Activated T-cell treated with anti-CD3 and anti-CD28 coated beads, Interleukin-2, amount 50 U/mL, for 24 hours (primary cell): Measurements from ENCODE around the gene EIF4B.
A peak's percentile ranks its signal among the peaks of the same experiment; 100 is the strongest.
"Not testable (repeated sequence)": the region's sequence is repeated elsewhere in the genome, so short reads cannot be mapped to it uniquely, and the experiment has no call there.

Source experiments
- DNase-seq: peaks from one replicate; pipeline ENCODE4 v3.0.0-alpha.2; 2020
- H3K27ac Mint-ChIP-seq: 2 replicates; pipeline ENCODE4 v1.8.0; 2020; ENCODE audit warnings: mild to moderate bottlenecking, mixed read lengths
- H3K27me3 Mint-ChIP-seq: 2 replicates; pipeline ENCODE4 v1.8.0; 2020; ENCODE audit warnings: mixed read lengths
- H3K36me3 Mint-ChIP-seq: 2 replicates; pipeline ENCODE4 v1.8.0; 2020; ENCODE audit warnings: low read depth, mixed read lengths
- H3K4me1 Mint-ChIP-seq: 2 replicates; pipeline ENCODE4 v1.8.0; 2020; ENCODE audit warnings: low read depth, mixed read lengths
- H3K4me3 Mint-ChIP-seq: 2 replicates; pipeline ENCODE4 v1.8.0; 2020; ENCODE audit warnings: mild to moderate bottlenecking, moderate library complexity, mixed read lengths
- H3K9me3 Mint-ChIP-seq: 2 replicates; pipeline ENCODE4 v1.8.0; 2020; ENCODE audit warnings: mixed read lengths

EIF4B gene

DNA sequence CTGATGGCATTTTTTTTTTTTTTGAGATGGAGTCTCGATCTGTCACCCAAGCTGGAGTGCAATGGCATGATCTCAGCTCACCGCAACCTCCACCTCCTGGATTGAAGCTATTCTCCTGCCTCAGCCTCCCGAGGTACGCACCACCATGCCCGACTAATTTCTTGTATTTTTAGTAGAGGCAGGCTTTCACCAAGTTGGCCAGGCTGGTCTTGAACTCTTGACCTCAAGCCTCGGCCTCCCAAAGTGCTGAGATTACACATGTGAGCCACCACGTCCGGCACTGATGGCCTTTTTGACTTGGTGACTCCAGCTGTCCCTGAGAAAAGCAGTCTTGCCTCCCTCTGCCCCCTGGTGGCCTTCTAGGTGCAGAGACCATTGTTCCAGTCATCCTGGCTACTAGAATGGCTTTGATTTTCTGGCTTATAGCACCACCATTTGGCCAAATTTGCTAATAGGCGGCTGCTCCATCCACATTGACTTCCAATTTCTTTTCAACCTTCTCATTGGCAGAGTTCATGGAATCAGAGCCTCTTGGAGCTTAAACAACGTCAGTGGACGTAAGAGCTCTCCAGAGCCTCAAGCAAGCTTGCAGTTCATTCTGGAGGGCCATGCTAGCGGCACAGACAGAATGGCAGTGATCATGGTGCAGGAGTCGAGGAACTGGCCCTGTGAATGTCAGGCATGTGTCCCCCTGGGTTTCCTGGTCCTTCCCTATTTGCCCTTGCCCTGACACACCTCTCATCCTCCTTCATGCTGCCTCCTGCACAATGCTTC lies 25.4 kb upstream of the EIF4B start:
- Mint-ChIP-seq H3K4me3 (no peak overlapping the region), H3K9me3 (no peaks in the 10 kb centered on the region), H3K27me3 (peaks cover 38% of the 10 kb centered on the region), H3K4me1 (no peaks in the 10 kb centered on the region), H3K36me3 (no peaks in the 10 kb centered on the region), H3K27ac (no peak overlapping the region)
- peak; percentile 80 for DNase-seq

DNA sequence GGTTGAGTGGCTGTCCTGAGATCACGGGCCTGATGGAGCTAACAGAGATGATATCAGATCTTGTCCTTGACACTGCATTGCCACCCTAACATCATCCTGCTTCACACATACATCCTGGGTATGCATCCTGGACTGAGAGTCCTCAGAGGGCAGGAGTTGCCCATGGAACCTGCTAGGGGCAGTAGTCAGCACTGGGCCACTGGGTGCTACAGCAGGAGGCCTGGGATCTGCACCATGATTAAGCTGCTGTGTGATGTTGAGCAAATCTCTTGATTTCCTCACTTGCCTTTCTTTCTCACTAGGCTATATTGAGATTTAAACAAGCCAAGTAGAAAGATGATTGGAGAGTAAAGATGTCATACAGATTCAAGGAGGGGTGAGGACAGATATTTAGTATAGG lies 22.1 kb upstream of the EIF4B start:
- Mint-ChIP-seq H3K9me3 (no peaks in the 10 kb centered on the region), H3K4me1 (no peaks in the 10 kb centered on the region), H3K4me3 (no peak overlapping the region), H3K27ac (no peak overlapping the region), H3K27me3 (peaks cover 13% of the 10 kb centered on the region), H3K36me3 (no peaks in the 10 kb centered on the region)
- DNase-seq, result no peak

DNA sequence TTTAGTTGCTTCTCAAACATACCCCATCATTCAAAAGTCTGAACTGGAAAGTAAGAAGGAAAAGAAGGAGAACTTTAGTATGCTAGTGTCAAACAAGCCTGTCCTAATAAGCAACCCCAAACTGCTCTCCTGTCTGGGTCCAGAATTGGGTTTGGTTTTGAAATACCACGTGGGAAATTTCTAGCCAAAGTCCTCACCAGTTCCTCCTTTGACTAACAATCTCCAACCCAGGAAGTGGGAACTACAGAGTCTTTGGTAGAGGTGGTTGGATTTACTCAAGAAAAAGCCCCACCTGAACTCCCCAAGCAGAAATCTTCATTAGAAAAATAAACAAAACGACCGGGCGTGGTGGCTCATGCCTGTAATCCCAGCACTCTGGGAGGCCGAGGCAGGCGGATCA lies 17.4 kb upstream of the EIF4B start:
- no peaks in the 10 kb centered on the region for H3K36me3 Mint-ChIP-seq
- DNase-seq, result no peak
- H3K9me3 Mint-ChIP-seq, result no peaks in the 10 kb centered on the region
- H3K4me3 Mint-ChIP-seq, result no peak overlapping the region
- H3K27me3 Mint-ChIP-seq, result no peaks in the 10 kb centered on the region
- no peak overlapping the region for H3K27ac Mint-ChIP-seq
- no peaks in the 10 kb centered on the region for H3K4me1 Mint-ChIP-seq

DNA sequence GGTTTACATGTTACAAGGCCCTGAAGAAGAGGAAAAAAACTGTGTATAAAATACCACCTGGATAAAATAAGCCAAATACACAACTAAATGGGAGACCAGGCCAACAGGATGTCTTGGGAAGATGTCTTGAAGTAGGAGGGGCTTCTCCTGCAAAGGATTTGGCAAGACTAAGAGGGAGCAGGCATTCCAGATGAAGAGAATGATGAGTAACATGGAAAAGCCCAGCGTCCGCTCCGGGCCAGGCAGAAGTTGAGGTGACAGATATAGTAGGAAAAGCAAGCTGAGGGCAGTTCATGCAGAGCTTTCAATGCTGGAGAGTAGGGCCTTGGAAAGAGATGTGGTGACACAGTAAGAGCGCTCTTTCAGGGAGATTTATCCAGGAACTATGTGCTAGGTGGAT lies 16.1 kb upstream of the EIF4B start:
- Mint-ChIP-seq H3K4me3 (no peak overlapping the region), H3K9me3 (no peaks in the 10 kb centered on the region), H3K4me1 (no peaks in the 10 kb centered on the region), H3K27me3 (no peaks in the 10 kb centered on the region), H3K36me3 (no peaks in the 10 kb centered on the region), H3K27ac (no peak overlapping the region)
- DNase-seq, result no peak

DNA sequence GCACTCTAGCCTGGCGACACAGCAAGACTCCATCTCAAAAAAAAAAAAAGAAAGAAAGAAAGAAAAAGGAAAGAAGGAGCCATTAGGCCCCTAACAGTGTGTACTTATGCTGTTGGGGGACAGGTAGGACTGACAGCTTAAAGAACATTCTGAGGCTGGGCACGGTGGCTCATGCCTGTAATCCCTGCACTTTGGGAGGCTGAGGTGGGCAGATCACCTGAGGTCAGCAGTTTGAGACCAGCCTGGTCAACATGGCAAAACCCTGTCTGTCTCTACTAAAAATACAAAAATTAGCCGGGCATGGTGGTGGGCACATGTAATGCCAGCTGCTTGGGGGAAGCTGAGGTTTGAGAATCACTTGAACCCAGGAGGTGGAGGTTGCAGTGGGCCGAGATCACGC lies 14.0 kb upstream of the EIF4B start:
- not testable (repeated sequence) for H3K4me3 Mint-ChIP-seq, H3K4me1 Mint-ChIP-seq, H3K36me3 Mint-ChIP-seq, H3K9me3 Mint-ChIP-seq, DNase-seq, H3K27ac Mint-ChIP-seq, H3K27me3 Mint-ChIP-seq

DNA sequence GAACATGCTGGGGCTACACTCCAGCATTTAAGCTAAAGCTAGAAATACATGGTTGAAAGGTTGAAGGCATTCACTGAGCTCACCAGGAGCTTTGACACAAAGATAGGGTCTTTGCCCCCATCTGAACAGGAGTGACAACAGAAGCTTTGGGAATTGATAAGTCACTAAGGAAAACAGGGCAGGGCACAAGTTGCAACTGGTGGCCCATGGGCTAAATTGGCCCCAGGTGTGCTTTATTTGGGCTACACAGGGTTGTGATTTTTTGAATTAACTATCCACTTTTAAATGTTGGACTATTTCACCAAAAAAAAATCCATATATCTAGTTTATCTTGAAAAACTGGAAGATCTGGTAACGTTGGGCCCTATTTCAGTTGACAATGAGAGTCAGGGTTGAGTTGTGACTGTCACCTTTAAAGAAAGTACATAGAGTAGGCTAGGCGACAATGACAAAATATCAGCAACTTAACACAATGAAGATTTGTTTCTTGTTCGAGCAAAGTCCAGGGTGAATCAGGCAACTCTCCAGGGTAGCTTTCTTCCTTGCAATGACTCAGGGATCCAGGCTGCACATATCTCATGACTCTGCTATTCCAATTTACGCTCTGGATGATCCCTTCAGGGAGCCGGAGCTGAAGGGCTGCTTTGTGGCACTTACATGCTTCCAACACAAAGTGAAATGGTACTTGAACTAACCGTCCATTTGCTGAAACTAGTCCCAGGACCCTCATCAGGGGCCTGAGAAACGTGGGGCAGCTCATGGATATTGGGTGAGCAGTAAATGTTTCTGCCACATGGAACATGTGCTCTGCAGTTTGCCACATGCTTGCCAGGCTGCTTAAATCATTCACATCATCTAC lies 13.3 kb upstream of the EIF4B start:
- DNase-seq, result no peak
- no peaks in the 10 kb centered on the region for H3K9me3 Mint-ChIP-seq
- no peaks in the 10 kb centered on the region for H3K36me3 Mint-ChIP-seq
- H3K27me3 Mint-ChIP-seq, result peaks cover under 1% of the 10 kb centered on the region
- H3K4me3 Mint-ChIP-seq, result no peak overlapping the region
- no peaks in the 10 kb centered on the region for H3K4me1 Mint-ChIP-seq
- no peak overlapping the region for H3K27ac Mint-ChIP-seq

DNA sequence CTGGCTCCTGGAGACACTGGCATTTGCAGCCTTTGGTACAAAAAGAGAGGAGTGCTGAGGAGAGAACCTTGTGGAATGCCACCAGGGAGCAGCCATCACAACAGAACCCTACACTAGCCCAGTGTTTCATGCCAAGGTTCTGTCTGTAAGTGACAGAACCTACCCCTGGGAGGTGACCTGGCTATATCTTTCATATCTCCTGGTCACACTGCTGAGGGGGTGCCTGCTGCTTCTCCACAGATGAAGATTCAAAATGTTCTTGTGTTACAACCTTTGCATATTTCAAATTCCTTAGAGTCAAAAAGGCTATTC lies 12.7 kb upstream of the EIF4B start:
- no peak overlapping the region for H3K4me3 Mint-ChIP-seq
- peaks cover 2% of the 10 kb centered on the region for H3K27me3 Mint-ChIP-seq
- H3K4me1 Mint-ChIP-seq, result no peaks in the 10 kb centered on the region
- no peaks in the 10 kb centered on the region for H3K9me3 Mint-ChIP-seq
- no peaks in the 10 kb centered on the region for H3K36me3 Mint-ChIP-seq
- DNase-seq, result no peak
- no peak overlapping the region for H3K27ac Mint-ChIP-seq

DNA sequence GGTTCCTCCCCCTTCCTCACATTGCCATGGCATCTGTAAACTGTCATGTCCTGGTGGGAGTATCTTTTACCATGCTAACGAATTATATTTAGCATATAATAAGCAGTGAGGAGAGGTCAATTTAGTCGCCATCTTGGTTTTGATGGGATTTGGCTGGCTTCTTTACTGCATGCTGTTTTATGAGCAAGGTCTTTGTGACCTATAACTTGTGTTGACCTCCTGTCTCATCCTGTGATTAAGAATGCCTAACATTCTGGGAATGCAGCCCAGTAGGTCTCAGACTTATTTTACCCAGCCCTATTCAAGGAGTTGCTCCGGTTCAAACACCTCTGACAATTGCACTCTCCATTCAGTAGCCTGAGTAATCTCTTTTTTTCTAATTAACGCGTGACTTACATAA lies 2.1 kb upstream of the EIF4B start:
- Mint-ChIP-seq H3K4me3 (peak overlapping the region; percentile 96), H3K9me3 (no peaks in the 10 kb centered on the region), H3K4me1 (peaks cover 28% of the 10 kb centered on the region), H3K27ac (no peak overlapping the region), H3K36me3 (peaks cover 33% of the 10 kb centered on the region), H3K27me3 (peaks cover 8% of the 10 kb centered on the region)
- no peak for DNase-seq

DNA sequence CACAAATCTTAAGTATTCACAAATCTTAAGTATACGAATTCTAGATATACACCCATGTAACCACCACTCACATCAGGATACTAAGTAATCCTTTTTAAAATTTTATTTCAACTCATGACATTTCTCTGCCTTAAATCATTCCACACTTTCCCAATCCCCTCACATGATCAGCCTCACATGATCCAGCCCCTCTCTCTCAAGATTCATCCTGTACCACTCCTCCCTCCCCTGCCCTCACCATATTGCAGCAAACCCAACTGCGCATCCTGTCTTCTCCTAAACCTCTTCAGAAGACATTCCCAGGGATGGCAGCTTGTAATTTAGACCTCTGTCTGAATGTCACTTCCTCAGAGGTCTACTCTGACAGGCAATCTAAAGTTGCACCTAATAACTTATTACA lies 1.7 kb upstream of the EIF4B start:
- Mint-ChIP-seq H3K36me3 (peaks cover 37% of the 10 kb centered on the region), H3K9me3 (no peaks in the 10 kb centered on the region), H3K27me3 (peaks cover 6% of the 10 kb centered on the region), H3K27ac (no peak overlapping the region), H3K4me1 (peaks cover 32% of the 10 kb centered on the region), H3K4me3 (peak overlapping the region; percentile 96)
- no peak for DNase-seq

DNA sequence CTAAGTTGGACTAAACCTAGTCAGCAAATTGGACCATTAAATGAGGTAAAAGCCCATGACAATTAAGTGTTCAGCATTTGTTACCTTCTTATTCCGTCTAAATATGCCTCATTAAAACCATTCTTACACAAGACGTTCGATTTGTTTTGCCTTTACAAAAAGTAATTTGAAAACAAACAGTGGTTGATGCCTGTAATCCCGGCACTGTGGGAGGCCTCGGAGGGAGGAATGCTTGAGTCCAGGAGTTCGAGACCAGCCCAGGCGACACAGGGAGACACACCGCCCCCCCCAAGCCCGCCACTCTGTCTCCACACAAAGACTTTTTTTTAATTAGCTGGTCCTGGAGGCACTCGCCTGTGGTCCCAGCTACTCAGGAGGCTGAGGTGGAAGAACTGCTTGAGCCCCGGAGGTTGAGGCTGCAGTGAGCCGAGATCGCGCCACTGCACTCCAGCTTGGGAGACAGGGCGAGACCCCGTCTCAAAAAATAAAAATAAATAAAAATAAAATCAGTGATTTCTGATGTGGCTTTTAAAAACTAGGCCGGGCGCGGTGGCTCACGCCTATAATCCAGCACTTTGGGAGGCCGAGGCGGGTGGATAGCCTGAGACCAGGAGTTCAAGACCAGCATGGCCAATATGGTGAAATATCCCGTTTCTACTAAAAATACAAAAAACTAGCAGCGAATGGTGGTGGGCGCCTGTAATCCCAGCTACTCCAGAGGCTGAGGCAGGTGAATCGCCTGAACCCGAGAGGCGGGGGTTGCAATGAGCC lies 856 bp upstream of the EIF4B start:
- Mint-ChIP-seq H3K36me3 (peaks cover 45% of the 10 kb centered on the region), H3K27me3 (peaks cover 2% of the 10 kb centered on the region), H3K4me1 (peaks cover 40% of the 10 kb centered on the region), H3K4me3 (peak overlapping the region; percentile 96), H3K9me3 (no peaks in the 10 kb centered on the region), H3K27ac (peak overlapping the region; percentile 99)
- DNase-seq, result peak; percentile 38

DNA sequence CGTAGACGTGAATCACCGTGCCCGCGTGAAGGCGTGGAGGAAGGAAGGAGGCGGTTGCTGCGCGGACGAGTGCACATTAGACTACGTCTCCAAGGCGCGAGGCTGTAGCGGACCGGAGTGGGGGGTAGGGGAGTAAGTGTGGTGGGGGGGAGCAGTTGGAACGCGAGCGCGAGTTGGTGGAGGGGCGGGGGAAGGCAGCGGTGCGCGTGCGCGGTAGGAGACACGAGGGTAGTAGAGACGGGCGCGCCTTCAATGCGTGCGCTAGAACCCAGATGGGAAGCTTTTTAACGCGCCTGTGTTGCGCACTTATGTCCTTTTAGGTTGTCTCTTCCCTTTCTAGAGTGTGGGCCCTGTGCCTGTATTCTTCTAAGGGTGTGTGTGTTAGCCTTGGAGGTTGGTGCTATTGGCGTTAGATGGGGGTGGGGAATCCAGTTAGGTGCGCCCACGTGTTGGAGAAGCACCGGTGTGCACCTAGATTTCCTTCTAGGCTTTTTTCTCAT lies 604 bp downstream of the EIF4B start:
- peak; percentile 88 for DNase-seq

DNA sequence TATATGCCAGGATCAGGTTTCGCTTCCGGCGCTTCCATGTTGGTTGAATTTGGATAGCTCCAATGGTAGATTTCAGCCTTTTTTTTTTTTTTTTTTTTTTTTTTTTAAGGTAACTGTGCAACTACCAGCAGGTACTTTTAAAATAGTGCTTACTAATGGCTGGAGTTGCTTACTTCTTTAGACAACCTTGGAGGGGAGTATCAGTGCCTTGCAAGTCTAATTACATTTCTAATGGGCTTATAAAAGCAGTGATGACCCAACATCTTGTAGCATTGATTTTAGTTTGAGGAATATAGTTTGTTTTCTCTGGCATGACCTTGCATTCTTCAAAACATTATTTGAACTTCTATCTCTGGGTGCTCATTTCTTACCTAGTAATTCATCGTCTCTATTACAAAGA lies 1.1 kb downstream of the EIF4B start:
- Mint-ChIP-seq H3K27me3 (no peaks in the 10 kb centered on the region), H3K36me3 (peaks cover 64% of the 10 kb centered on the region), H3K4me3 (peak overlapping the region; percentile 96), H3K4me1 (peaks cover 56% of the 10 kb centered on the region), H3K9me3 (no peaks in the 10 kb centered on the region), H3K27ac (peak overlapping the region; percentile 99)
- no peak for DNase-seq

More for the DNA sequence above, 604 bp downstream of the EIF4B start:
- peaks cover 53% of the 10 kb centered on the region for H3K4me1 Mint-ChIP-seq
- peaks cover 60% of the 10 kb centered on the region for H3K36me3 Mint-ChIP-seq
- no peaks in the 10 kb centered on the region for H3K27me3 Mint-ChIP-seq
- no peaks in the 10 kb centered on the region for H3K9me3 Mint-ChIP-seq
- peak overlapping the region; percentile 99 for H3K27ac Mint-ChIP-seq
- peak overlapping the region; percentile 96 for H3K4me3 Mint-ChIP-seq

DNA sequence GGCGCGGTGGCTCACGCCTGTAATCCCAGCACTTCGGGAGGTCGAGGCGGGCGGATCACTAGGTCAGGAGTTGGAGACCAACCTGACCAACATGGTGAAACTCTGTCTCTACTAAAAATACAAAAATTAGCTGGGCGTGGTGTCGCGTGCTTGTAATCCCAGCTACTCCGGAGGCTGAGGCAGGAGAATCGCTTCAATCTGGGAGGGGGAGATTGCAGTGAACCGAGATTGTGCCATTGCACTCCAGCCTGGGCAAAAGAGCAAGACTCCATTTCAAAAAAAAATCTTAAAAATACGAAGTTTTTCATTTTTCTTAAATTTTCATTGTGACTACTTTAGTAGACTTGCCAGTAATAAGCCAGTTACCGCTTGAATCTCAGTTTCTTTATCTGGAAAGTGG lies 2.5 kb downstream of the EIF4B start:
- peak overlapping the region; percentile 94 for H3K27ac Mint-ChIP-seq
- not testable (repeated sequence) for H3K9me3 Mint-ChIP-seq, H3K27me3 Mint-ChIP-seq, DNase-seq
- peaks cover 66% of the 10 kb centered on the region for H3K4me1 Mint-ChIP-seq
- peak overlapping the region; percentile 96 for H3K4me3 Mint-ChIP-seq
- H3K36me3 Mint-ChIP-seq, result peaks cover 76% of the 10 kb centered on the region

DNA sequence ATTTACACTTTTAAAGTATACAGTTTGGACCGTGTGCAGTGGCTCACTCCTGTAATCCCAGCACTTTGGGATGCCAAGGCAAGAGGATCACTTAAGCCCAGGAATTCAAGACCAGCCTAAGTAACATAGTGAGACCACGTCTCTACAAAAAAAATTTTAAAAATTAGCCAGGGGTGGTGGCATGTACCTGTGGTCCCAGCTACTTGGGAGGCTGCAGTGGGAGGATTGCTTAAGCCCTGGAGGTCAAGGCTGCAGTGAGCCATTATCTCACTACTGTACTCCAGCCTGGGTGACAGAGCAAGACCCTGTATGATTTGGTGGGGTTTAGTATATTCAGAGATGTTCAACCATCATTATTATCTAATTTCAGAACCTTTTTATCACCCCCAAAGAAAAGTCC lies 4.7 kb downstream of the EIF4B start:
- Mint-ChIP-seq H3K27ac (peak overlapping the region; percentile 94), H3K9me3 (no peaks in the 10 kb centered on the region), H3K27me3 (no peaks in the 10 kb centered on the region), H3K36me3 (peaks cover 95% of the 10 kb centered on the region), H3K4me1 (peaks cover 68% of the 10 kb centered on the region), H3K4me3 (peak overlapping the region; percentile 96)
- no peak for DNase-seq
